Measurements from ENCODE around the gene CEP104.

The CEP104 gene

DNA sequence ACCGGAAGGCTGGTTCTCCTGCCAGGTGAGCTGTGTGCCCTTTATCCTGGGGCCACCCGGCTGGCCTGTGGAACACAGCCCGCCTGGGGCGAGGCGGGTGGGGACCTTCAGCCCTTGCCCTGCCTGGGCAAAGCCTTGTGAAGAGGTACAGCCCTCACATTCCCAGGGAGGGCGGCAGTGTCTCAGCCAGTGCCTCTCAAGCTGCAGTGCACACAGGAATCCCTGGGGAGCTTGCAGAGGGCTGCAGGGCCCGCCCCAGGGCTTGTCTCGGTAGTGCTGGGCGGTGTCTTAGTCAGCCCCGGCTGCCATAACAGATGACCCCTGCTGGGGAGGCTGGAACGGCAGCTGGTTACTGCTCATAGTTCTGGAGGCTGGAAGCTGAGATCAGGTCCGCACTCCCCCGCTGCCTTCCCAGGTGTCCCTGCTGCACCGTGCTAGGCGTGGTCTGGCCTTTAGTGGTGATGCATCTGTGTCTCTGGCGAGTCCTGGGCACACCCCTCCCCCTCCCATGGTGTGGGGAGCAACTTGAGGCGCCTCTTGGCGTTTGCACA lies 12.8 kb upstream of the CEP104 start:
- no peak for DNase-seq (ENCODE audit: low read depth in 1 of 2, low spot score in 1 of 2)

GRCh38 chr1:3868464-3869006 lies 11.5 kb upstream of the CEP104 start:
- DNase-seq (ENCODE audit: low read depth in 1 of 2, low spot score in 1 of 2): no peak

DNA sequence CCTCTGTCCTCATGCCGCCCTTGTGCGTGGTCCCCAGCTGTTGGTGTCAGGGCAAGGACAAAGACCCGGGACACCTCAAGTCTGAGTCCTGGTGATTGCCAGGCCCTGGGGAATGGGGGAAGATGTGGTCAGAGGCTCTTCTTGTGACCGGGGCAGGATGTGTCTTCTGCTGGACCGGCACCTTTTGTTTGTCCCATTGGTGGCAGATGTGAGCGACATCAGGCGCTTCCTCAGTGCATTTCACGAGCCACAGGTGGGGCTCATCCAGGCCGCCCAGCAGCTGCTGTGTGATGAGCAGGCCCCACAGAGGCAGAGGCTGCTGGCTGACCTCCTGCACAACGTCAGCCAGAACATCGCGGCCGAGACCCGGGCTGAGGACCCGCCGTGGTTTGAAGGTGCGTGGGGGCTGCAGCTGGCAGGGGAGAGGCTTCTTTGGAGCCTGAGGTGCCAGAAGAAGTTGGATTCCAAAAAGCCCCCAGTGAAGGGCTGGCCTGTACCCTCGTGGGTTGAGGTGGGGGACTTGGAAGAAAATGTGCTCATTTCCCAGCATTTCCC lies 8.7 kb upstream of the CEP104 start:
- DNase-seq (ENCODE audit: low read depth in 1 of 2, low spot score in 1 of 2): no peak

GRCh38 chr1:3864884-3865283 lies 7.9 kb upstream of the CEP104 start:
- DNase-seq (ENCODE audit: low read depth in 1 of 2, low spot score in 1 of 2): no peak

DNA sequence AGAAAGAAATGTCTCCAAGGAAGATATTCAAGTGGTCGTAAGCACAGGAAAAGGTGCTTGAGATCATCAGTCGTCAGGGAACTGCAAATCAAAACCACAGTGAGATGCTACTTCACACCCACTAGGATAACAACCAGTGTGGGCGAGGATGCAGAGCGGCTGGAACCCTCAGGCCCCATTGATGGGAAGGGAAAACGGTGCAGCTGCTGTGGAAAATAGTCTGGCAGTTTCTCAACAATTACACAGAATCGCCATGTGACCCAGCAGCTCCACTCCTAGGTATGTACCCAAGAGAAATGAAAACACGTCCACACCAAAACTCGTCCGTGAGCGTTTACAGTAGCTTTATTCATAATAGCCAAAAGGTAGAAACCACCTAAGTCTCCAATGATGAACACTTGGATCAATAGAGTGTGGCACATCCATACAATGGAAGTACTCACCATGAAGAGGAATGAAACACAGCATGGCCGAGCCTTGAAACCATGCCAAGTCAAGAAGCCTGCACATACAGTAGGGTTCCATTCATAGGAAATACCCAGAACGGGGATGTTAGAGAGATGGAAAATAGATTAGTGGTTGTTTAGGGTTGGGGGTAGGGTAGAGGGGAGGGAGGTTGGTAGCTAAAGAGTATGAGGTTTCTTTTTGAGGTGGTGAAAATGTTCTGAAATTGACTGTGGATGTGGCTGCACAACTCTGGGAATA lies 6.4 kb upstream of the CEP104 start:
- no peak for DNase-seq (ENCODE audit: low read depth in 1 of 2, low spot score in 1 of 2)

DNA sequence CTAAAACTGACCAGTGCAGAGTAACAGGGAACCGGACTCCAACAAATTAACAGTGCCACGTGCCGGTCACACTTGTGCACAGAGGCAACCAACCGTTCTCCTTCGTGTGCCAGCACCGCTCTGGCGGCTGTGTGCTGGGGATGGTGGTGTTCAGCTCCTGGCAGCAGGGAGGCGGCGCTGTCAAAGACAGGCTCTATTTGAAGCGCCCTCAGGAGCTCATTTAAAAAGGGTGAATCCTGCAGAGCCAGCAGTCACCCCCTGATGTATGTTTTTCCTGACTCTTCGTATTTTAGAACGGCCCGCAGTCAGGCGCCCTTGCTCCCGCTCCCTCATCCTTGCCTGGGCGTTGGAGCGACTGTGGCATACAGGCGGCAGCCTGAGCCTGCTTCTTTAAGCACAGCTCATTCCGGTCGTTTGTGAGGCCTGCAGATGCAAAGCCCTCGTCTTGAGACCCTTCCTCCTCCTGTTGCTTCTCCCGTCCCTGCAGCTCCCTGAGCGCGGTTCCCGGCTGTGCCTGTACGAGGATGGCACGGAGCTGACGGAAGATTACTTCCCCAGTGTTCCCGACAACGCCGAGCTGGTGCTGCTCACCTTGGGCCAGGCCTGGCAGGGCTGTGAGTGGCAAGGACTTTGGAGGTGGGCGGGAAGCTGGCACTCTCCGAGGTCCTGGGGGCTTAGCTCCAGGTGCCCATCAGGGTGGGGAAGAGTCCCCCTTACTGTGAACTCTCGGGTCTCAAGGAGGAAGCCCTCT lies 1.4 kb upstream of the CEP104 start:
- no peak for DNase-seq (ENCODE audit: low read depth in 1 of 2, low spot score in 1 of 2)

DNA sequence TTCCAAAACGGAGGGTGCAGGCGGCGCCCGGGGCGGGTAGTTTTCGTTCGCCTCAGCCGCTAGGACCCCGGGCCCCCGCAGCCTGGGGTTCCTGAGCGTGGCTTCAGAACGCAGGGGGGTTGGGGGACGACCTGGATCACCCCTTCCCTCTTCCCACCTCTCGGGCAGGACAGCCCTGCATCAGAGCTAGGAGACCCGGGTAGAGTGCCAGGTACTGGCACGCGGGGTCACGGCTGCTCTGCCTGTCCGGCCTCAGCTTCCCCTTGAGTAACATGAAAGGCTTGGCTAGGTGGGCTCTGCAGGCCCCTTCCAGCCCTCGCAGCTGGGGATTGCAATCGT lies 749 bp upstream of the CEP104 start:
- DNase-seq (ENCODE audit: low read depth in 1 of 2, low spot score in 1 of 2): no peak

DNA sequence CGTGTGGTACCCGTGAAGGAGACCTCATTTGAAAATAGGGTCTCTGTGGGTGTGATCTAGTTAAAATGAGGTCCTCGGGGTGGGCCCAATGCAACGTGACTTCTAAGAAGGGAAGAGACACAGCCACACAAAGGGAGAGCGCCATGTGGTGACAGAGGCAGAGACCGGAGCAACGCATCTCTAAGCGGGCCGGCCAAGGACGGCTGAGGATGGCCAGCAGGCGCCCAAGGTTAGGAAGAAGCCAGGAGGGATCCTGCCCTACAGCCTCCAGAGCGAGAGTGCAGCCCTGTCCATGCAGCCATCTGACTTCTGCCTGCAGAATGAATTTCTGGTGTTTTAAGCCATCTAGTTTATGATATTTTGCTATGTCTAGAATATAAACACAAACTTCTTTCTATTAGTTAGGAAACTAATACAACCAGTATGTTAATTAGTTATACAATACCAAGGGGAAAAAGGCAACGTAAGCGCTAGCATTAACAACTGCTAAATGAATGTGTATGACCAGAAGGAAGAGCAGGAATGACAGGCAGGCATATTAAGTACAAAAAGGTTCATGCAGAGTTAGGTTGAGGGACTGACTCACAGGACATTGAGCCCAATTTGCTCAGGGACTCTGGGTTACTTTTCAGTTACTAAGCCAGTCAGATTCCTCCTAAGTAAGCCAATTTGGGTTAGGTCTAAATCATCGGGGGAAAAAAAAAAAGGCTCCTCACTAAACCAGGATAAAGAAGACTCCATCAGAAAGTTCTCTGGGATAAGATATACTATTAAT lies 4.1 kb downstream of the CEP104 start:
- no peak for DNase-seq (ENCODE audit: low read depth in 1 of 2, low spot score in 1 of 2)

DNA sequence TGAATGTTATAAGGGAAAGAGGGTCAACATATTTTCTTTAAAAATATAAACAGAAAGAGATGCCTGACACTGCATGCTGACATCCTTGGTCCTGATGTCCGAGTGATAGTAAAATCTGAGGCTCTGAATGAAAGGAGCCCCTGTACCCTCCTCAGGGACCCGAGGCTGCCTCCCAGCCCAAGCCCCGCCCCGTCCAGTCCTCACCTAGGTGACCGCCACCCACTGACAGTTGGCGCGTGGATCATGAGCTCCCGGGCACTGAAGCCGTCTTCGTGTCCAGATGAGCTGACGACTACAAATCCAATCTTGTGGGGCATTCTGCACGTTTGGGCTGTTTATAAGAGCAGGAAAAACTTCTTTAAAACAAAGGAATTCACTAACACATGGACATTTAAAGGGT lies 4.9 kb downstream of the CEP104 start:
- DNase-seq (ENCODE audit: low read depth in 1 of 2, low spot score in 1 of 2): no peak

DNA sequence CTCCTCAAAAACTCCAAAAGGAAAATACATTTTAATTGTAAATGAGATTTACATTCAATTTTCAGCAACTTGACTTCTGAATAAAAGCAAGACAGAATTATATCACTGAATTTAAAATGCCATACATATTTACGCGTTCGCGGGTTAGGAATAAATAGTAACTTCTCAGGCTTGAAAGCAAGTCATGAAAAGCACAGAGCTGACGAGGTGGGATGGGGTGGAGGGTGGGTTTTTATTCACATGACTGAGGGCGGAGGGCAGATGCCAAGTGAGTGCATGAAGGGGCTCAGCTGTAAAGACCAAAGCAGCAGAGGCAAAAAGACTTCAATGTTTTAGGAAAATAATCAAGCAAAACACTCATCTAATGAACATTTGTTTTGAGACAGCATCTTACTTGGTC lies 5.7 kb downstream of the CEP104 start:
- no peak for DNase-seq (ENCODE audit: low read depth in 1 of 2, low spot score in 1 of 2)

- no peak for DNase-seq (ENCODE audit: low read depth in 1 of 2, low spot score in 1 of 2)
These were observed 6.2 kb downstream of the CEP104 start for GRCh38 chr1:3850857-3851256.

DNA sequence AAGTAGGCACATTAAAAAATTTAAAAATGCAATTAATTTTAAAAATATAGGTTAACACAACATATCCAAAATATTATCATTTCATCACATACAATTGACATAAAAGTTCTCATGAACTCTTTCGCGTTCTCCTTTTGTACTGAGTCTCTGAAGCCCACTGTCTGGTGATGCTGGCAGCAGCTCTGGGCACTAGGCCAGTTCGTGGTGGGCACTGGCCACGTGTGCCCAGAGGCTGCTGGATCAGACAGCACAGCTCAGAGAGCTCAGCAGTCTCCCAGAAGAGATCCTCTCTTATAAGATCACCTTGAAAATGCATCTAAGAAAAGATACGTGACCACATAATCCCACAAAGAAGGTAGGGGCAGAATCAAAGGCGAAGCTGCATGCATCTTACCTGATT lies 9.9 kb downstream of the CEP104 start:
- DNase-seq (ENCODE audit: low read depth in 1 of 2, low spot score in 1 of 2): no peak

DNA sequence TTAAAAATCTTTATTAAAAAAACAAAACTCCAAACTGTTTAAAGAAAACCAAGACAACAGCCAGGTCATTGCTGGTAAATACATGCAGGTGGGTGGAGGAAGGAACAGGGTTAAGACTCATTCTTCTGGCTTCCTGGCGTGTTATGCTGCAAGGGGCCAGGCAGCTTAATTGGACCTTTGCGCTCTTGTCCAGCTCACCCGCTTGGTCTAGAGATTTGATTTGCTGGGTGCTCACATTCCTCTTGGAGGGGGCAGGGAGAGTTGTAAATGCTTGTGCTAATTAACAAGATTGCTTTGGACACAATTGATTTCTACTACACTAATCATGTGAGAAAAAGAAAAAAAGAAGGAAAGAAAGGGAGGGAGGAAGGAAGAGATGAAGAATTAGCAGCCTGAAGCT lies 10.5 kb downstream of the CEP104 start:
- DNase-seq (ENCODE audit: low read depth in 1 of 2, low spot score in 1 of 2): no peak

DNA sequence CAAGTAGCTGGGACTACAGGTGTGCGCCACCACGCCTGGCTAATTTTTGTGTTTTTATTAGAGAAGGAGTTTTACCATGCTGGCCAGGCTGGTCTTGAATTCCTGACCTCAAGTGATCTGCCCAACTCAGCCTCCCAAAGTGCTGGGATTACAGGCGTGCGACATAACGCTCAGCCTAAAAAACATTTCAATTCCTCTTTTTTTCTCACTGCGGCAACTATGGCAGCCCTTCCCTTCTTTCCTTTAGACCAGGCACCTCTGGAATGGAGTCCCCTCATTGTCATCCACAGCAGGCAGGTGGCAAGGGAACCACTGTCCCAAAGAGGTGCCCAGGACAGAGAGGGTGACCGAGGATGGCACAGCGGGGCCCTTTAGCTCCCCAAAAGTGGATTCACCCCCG lies 14.1 kb downstream of the CEP104 start:
- DNase-seq (ENCODE audit: low read depth in 1 of 2, low spot score in 1 of 2): no peak

GRCh38 chr1:3841491-3841890 lies 15.5 kb downstream of the CEP104 start:
- no peak for DNase-seq (ENCODE audit: low read depth in 1 of 2, low spot score in 1 of 2)

DNA sequence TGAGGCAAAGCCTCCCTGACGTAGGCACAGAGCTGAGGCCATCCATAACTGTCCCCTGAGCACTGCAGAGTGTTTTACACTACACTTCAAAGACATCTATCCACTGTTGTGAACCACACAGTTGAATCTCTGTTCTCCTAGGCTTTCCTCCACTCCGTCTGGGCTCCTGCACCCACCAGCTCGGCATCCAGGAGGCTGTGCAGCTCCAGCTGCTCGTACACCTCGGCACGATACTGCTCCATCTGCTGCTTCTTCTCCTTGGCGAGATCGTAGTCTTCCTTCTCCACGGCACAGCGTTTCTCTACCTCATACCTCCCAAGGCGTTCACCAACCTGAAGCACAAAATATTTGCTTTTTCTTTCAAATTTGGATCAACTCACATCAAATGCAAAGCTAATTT lies 18.2 kb downstream of the CEP104 start:
- no peak for DNase-seq (ENCODE audit: low read depth in 1 of 2, low spot score in 1 of 2)

DNA sequence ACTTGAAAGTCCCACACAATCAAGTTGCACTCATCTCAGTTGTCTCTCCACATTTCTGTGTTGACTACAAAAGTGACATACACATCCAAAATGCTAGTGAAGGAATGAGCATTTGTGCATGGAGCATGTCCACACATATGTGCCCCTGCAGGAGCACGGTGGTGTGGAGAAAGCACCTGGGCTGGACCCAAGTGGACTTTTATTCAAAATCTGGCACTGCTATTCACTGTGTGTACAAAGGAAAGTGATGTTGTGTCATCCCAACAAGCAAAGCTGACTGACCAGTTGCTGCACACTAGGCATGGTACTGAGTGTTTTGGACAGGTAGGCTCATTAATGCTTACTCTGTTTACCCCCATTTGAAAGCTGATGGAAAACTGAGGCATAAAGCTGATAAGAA lies 19.3 kb downstream of the CEP104 start:
- DNase-seq (ENCODE audit: low read depth in 1 of 2, low spot score in 1 of 2): no peak

DNA sequence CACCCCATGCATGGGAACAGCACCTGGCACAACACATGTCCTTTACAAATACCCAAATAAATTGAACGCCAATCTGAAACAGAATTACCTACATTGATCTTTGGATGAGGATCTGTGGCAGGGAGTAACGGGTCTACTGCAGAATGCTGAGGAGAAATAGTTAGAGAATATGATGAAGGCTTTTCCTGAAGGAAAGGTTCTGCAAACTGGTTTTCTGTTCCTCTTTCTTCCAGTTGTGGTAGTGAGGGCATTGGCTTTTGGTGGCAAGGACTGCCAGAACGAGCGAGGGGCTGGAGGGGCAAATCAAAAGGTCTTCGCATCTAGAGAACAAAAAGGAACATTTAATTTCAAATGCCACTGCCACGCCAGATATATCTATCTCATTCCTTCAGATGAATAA lies 19.8 kb downstream of the CEP104 start:
- DNase-seq (ENCODE audit: low read depth in 1 of 2, low spot score in 1 of 2): no peak

GRCh38 chr1:3836421-3836820 lies 20.6 kb downstream of the CEP104 start:
- DNase-seq (ENCODE audit: low read depth in 1 of 2, low spot score in 1 of 2): no peak

DNA sequence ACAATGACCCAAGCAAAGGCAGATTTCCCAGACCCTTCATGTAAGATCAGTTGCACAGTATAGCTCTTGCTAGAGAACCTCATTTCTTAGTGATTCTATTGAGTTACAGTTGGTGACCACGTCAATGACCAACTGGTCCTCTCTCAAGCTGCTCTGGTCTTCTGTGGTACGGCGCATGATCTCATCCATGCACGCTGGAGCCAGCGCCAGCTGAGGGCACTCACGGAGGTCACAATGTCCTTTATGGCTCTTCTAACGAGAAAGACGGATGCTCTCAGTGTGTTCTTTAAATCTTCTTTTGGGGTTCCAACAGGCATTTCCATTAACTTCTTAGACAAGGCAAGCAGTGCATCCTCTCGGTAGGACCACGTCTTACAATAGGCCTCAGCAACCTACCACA lies 22.3 kb downstream of the CEP104 start:
- no peak for DNase-seq (ENCODE audit: low read depth in 1 of 2, low spot score in 1 of 2)

DNA sequence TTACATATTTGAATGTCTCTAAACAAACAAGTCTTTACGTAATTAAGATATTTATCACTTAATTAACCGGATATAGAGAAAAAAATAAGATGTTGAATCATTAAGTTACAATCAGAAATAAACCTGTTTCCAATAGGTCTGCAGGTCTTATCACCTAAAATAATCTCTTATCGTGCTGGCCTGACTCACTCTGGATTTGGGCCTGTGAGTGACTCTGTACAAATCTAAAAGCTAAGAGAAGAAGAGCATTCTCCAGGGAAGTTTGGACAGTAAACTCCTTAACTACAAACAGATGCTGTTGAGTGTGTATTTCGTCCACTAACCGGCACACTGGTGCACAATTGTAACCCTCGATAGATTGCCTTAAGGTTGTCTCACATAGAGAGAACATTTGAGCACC lies 25.3 kb downstream of the CEP104 start:
- DNase-seq (ENCODE audit: low read depth in 1 of 2, low spot score in 1 of 2): no peak
